ENCODE data around the gene ZNF845. TPM values are rescaled to one million over a fixed set of nuclear protein-coding genes. Genes with fewer than 3 reads are reported as not detected.

Gene ZNF845
- total and polyA plus RNA-seq, 2 experiments from 2014 or later: 5.5 to 22.1 TPM

GRCh38 chr19:53394974-53395839 is 61.7 kb downstream of the ZNF845 start, which contains the start of gene ZNF765:
Gene ZNF765 (plus strand): TSS chr19:53395149. CDS start chr19:53398016, 2,867 bp downstream.
- ATAC-seq (peak; percentile 81), DNase-seq (ENCODE audit: low spot score) (peak; percentile 98)
- Histone ChIP-seq H3K4me1 (ENCODE audit: insufficient read depth) (peaks cover 37% of the 10 kb centered on the region), H3K4me2 (peak within 1 kb of the TSS; percentile 100), H3K27ac (ENCODE audit: low read depth) (peak within 1 kb of the TSS; percentile 89), H3K9me2 (ENCODE audit: insufficient read depth) (peaks cover 3% of the 10 kb centered on the region; the same call in 1 of the 2 replicates), H2AFZ (peak within 1 kb of the TSS; percentile 29), H3K79me2 (replicated peaks; ENCODE audit: insufficient read depth) (peaks cover 15% of the 10 kb centered on the region), H3K27me3 (ENCODE audit: insufficient read depth) (no peaks in the 10 kb centered on the region), H4K20me1 (replicated peaks; ENCODE audit: insufficient read depth) (peaks cover 9% of the 10 kb centered on the region; the same call in 1 of the 2 replicates), H3K36me3 (ENCODE audit: insufficient read depth) (peaks cover 9% of the 10 kb centered on the region; the same call in 1 of the 2 replicates), H3K4me3 (peak within 1 kb of the TSS; percentile 97), H3F3A (replicated peaks; ENCODE audit: low read depth) (0 out of 2 replicates have a peak, but pooled peaks cover 3% of the 10 kb centered on the region)
- Mint-ChIP-seq H3K27me3 (ENCODE audit: insufficient read depth, low read depth, poor library complexity) (peaks cover 20% of the 10 kb centered on the region), H3K36me3 (ENCODE audit: low read depth) (peaks cover 11% of the 10 kb centered on the region), H3K9me3 (no peaks in the 10 kb centered on the region), H3K4me1 (peaks cover 25% of the 10 kb centered on the region), H3K27ac (peak within 1 kb of the TSS; percentile 90), H3K4me3 (peak within 1 kb of the TSS; percentile 98)
- TF ChIP-seq JUNB (IDR thresholded peaks at IDR 0.05; ENCODE audit: unreplicated experiment) (no peak), EZH2 (IDR thresholded peaks at IDR 0.05; ENCODE audit: low read depth, unreplicated experiment) (no peak), ZNF114 (CRISPR knock-in tag; IDR thresholded peaks at IDR 0.05) (no peak), EZH2phosphoT487 (IDR thresholded peaks at IDR 0.05; ENCODE audit: unreplicated experiment) (no peak), CREB1 (CRISPR knock-in tag; IDR thresholded peaks at IDR 0.05; ENCODE audit: low read depth) (no peak), ZNF331 (CRISPR knock-in tag; IDR thresholded peaks at IDR 0.05; ENCODE audit: low read depth) (no peak), NANOG (IDR thresholded peaks at IDR 0.05; ENCODE audit: borderline replicate concordance) (no peak), POLR2AphosphoS5 (IDR thresholded peaks at IDR 0.05; ENCODE audit: low read depth) (peak; percentile 82), STAT1 (IDR thresholded peaks at IDR 0.05; ENCODE audit: unreplicated experiment) (no peak), ETS1 (IDR thresholded peaks at IDR 0.05) (no peak)
- TF ChIP-seq, protein P1, sequence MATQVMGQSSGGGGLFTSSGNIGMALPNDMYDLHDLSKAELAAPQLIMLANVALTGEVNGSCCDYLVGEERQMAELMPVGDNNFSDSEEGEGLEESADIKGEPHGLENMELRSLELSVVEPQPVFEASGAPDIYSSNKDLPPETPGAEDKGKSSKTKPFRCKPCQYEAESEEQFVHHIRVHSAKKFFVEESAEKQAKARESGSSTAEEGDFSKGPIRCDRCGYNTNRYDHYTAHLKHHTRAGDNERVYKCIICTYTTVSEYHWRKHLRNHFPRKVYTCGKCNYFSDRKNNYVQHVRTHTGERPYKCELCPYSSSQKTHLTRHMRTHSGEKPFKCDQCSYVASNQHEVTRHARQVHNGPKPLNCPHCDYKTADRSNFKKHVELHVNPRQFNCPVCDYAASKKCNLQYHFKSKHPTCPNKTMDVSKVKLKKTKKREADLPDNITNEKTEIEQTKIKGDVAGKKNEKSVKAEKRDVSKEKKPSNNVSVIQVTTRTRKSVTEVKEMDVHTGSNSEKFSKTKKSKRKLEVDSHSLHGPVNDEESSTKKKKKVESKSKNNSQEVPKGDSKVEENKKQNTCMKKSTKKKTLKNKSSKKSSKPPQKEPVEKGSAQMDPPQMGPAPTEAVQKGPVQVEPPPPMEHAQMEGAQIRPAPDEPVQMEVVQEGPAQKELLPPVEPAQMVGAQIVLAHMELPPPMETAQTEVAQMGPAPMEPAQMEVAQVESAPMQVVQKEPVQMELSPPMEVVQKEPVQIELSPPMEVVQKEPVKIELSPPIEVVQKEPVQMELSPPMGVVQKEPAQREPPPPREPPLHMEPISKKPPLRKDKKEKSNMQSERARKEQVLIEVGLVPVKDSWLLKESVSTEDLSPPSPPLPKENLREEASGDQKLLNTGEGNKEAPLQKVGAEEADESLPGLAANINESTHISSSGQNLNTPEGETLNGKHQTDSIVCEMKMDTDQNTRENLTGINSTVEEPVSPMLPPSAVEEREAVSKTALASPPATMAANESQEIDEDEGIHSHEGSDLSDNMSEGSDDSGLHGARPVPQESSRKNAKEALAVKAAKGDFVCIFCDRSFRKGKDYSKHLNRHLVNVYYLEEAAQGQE (IDR thresholded peaks at IDR 0.05; ENCODE audit: unreplicated experiment): no peak
- TF ChIP-seq, protein P2, sequence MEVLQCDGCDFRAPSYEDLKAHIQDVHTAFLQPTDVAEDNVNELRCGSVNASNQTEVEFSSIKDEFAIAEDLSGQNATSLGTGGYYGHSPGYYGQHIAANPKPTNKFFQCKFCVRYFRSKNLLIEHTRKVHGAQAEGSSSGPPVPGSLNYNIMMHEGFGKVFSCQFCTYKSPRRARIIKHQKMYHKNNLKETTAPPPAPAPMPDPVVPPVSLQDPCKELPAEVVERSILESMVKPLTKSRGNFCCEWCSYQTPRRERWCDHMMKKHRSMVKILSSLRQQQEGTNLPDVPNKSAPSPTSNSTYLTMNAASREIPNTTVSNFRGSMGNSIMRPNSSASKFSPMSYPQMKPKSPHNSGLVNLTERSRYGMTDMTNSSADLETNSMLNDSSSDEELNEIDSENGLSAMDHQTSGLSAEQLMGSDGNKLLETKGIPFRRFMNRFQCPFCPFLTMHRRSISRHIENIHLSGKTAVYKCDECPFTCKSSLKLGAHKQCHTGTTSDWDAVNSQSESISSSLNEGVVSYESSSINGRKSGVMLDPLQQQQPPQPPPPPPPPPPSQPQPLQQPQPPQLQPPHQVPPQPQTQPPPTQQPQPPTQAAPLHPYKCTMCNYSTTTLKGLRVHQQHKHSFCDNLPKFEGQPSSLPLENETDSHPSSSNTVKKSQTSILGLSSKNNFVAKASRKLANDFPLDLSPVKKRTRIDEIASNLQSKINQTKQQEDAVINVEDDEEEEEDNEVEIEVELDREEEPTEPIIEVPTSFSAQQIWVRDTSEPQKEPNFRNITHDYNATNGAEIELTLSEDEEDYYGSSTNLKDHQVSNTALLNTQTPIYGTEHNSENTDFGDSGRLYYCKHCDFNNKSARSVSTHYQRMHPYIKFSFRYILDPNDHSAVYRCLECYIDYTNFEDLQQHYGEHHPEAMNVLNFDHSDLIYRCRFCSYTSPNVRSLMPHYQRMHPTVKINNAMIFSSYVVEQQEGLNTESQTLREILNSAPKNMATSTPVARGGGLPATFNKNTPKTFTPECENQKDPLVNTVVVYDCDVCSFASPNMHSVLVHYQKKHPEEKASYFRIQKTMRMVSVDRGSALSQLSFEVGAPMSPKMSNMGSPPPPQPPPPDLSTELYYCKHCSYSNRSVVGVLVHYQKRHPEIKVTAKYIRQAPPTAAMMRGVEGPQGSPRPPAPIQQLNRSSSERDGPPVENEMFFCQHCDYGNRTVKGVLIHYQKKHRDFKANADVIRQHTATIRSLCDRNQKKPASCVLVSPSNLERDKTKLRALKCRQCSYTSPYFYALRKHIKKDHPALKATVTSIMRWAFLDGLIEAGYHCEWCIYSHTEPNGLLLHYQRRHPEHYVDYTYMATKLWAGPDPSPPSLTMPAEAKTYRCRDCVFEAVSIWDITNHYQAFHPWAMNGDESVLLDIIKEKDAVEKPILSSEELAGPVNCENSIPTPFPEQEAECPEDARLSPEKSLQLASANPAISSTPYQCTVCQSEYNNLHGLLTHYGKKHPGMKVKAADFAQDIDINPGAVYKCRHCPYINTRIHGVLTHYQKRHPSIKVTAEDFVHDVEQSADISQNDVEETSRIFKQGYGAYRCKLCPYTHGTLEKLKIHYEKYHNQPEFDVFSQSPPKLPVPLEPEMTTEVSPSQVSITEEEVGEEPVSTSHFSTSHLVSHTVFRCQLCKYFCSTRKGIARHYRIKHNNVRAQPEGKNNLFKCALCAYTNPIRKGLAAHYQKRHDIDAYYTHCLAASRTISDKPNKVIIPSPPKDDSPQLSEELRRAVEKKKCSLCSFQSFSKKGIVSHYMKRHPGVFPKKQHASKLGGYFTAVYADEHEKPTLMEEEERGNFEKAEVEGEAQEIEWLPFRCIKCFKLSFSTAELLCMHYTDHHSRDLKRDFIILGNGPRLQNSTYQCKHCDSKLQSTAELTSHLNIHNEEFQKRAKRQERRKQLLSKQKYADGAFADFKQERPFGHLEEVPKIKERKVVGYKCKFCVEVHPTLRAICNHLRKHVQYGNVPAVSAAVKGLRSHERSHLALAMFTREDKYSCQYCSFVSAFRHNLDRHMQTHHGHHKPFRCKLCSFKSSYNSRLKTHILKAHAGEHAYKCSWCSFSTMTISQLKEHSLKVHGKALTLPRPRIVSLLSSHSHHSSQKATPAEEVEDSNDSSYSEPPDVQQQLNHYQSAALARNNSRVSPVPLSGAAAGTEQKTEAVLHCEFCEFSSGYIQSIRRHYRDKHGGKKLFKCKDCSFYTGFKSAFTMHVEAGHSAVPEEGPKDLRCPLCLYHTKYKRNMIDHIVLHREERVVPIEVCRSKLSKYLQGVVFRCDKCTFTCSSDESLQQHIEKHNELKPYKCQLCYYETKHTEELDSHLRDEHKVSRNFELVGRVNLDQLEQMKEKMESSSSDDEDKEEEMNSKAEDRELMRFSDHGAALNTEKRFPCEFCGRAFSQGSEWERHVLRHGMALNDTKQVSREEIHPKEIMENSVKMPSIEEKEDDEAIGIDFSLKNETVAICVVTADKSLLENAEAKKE (CRISPR knock-in tag; IDR thresholded peaks at IDR 0.05): no peak
- TF ChIP-seq, protein P3, sequence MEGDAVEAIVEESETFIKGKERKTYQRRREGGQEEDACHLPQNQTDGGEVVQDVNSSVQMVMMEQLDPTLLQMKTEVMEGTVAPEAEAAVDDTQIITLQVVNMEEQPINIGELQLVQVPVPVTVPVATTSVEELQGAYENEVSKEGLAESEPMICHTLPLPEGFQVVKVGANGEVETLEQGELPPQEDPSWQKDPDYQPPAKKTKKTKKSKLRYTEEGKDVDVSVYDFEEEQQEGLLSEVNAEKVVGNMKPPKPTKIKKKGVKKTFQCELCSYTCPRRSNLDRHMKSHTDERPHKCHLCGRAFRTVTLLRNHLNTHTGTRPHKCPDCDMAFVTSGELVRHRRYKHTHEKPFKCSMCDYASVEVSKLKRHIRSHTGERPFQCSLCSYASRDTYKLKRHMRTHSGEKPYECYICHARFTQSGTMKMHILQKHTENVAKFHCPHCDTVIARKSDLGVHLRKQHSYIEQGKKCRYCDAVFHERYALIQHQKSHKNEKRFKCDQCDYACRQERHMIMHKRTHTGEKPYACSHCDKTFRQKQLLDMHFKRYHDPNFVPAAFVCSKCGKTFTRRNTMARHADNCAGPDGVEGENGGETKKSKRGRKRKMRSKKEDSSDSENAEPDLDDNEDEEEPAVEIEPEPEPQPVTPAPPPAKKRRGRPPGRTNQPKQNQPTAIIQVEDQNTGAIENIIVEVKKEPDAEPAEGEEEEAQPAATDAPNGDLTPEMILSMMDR (conservative IDR thresholded peaks at IDR 0.05; ENCODE audit: low read depth in 2 of 2): peak; percentile 32 to 50; a peak in 2 of 4 replicates

All from GM23338 (cell line).